ENCODE data around the gene PHYHD1.
"Not testable (repeated sequence)": the region's sequence is repeated elsewhere in the genome, so short reads cannot be mapped to it uniquely, and the experiment has no call there.

The PHYHD1 gene

DNA sequence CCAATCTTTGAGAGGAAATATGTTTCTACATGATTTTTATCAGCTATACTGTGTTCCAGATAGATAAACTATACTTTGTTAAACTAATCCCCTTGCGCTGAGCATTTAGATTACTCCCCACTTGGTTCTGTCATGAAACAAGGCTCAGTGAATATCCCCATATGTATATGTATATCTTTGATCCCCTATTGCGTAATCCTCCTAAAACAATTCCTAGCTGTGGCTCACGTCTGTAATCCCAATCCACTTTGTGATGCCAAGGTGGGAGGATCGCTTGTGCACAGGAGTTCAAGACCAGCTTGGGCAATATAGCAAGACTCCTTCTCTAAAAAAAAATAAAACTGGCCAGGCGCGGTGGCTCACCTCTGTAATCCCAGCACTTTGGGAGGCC, 2.7 kb downstream of the PHYHD1 start:
- no peak for DNase-seq (ENCODE audit: low spot score)

- DNase-seq (ENCODE audit: low spot score): peak; percentile 76
Observed at GRCh38 chr9:128927731-128928411, 7.1 kb downstream of the PHYHD1 start.

DNA sequence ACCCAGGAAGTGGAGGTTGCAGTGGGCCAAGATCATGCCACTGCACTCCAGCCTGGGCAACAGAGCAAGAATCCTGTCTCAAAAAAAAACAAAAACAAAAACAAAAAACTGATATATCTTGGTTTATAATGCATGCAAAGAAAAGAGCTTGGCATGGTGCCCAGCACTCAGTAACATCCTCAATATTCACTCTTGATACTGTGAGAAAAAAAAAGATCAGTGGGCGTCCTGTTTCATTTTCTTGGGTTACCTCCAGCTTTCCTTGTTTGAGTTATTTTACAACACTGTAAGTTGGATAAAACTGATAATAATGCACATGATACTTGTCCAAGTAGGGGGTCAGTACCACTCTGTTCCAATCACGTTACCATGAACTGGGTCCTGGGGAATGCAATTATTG, 7.8 kb downstream of the PHYHD1 start:
- DNase-seq (ENCODE audit: low spot score): peak; percentile 56

GRCh38 chr9:128929560-128929959, 8.8 kb downstream of the PHYHD1 start:
- DNase-seq (ENCODE audit: low spot score): no peak

DNA sequence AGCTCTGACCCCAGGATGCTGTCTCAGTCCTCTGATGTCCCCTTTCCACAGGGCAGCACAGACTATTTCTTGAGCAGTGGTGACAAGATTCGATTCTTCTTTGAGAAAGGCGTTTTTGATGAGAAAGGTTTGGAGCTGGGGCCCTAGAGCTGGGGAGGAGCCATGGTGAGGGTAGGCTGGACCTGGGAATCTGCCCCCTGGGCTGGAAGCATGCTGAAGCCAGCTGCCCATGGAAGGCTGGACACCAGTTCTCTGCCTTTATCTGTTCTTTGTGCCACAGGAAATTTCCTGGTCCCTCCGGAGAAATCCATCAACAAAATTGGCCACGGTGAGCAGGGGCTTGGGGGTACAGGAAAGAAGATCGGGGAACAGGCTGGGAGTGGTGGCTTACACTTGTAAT, 12.9 kb downstream of the PHYHD1 start:
- no peak for DNase-seq (ENCODE audit: low spot score)

DNA sequence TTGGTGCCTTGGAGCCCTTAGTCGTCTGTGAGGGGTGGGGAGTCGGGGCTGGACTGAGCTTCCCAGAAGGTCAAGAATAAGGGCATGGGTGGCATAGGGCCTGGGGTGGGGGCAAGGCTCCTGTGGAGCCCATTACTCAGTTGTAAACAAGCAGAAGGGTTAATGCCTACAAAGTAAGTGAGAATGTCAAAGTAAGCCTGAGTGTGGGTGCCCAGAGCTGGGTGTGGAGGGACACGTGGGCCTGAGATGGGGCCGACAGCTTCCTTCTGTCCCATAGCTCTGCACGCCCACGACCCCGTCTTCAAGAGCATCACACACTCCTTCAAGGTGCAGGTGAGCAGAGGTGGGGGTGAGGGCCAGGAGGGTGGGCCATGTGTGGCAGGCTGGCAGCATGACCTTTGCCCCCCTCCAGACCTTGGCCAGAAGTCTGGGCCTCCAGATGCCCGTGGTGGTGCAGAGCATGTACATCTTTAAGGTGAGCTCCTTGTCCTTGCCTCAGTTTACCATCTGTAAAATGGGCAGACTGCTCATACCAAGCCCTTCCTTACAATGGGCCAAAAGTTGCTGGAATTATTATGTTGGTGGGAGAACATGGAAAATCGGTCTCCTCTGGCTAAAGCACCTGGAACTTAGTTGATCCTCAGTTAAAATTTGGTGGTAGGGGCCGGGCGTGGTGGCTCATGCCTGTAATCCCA, 15.5 kb downstream of the PHYHD1 start:
- no peak for DNase-seq (ENCODE audit: low spot score)

- DNase-seq (ENCODE audit: low spot score): no peak
Observed at GRCh38 chr9:128937310-128938165, 16.8 kb downstream of the PHYHD1 start.

GRCh38 chr9:128940271-128940921, 19.6 kb downstream of the PHYHD1 start:
- DNase-seq (ENCODE audit: low spot score): no peak

GRCh38 chr9:128940946-128941755, 20.4 kb downstream of the PHYHD1 start:
- DNase-seq (ENCODE audit: low spot score): no peak

GRCh38 chr9:128943832-128944620, 23.2 kb downstream of the PHYHD1 start:
- DNase-seq (ENCODE audit: low spot score): no peak

DNA sequence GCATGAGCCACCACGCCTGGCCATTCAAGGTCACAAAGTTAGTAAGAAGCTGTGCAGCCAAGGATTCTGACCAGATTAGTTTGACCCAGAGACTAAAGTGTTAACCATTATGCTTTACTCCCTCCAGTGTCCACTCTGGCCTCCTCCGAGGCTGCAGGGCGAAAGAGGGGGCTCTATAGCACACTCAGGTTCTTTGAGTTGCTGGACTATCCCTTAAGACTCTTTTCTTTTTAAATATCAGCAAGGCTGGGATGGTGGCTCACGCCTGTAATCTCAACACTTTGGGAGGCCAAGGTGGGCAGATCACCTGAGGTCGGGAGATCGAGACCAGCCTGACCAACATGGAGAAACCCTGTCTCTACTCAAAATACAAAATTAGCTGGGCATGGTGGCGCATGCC, 24.2 kb downstream of the PHYHD1 start:
- DNase-seq (ENCODE audit: low spot score): not testable (repeated sequence)

- no peak for DNase-seq (ENCODE audit: low spot score)
Observed at GRCh38 chr9:128945798-128946501, 25.2 kb downstream of the PHYHD1 start.

GRCh38 chr9:128946571-128947276, 25.9 kb downstream of the PHYHD1 start:
- DNase-seq (ENCODE audit: low spot score): peak; percentile 21

DNA sequence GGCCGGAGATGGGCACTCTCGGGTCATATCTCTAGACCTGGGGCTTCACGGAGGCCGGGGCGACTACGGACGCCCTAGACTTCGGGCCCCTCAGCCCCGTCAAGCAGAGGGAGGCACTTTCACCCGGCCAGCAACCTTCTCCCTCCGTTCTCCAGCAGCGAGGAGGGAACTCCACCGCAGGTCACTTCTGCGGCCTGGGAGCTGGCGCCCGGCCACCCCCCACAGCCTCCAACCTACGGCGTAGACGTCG, 26.4 kb downstream of the PHYHD1 start:
- DNase-seq (ENCODE audit: low spot score): no peak

- DNase-seq (ENCODE audit: low spot score): peak; percentile 97
Observed at GRCh38 chr9:128947527-128948301, 26.9 kb downstream of the PHYHD1 start, which contains the start of the genes DOLK and NUP188. TSS of gene DOLK (minus strand) at chr9:128947603. CDS start at chr9:128947303, 300 bp downstream. TSS of gene NUP188 (plus strand) at chr9:128947699. CDS start at chr9:128947720, 21 bp downstream.

GRCh38 chr9:128961403-128961802, 40.6 kb downstream of the PHYHD1 start:
- DNase-seq (ENCODE audit: low spot score): not testable (repeated sequence)

- no peak for DNase-seq (ENCODE audit: low spot score)
Observed at GRCh38 chr9:128969491-128969890, 48.7 kb downstream of the PHYHD1 start.

GRCh38 chr9:128972956-128973355, 52.2 kb downstream of the PHYHD1 start:
- DNase-seq (ENCODE audit: low spot score): no peak

DNA sequence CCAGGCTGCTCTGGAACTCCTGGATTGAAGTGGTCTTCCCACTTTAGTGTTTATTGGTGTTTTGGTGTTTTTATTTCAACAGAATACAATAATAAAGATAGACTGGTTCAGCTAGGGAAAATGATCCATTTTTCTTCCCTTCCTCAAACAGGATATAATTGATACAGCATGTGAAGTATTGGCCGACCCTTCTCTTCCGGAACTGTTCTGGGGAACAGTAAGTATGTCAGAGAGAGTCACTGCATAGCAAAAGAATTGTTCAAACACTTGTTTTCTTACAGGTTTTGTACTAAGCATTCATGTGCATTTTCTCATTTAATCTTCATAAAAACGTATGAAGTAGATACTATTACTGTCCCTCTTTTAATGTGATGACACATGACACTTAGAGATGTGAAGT, 58.3 kb downstream of the PHYHD1 start:
- no peak for DNase-seq (ENCODE audit: low spot score)

Measured in COLO829 (cell line).